NT2/D1 (cell line): Measurements from ENCODE around the gene OR8G1.
"Not testable (repeated sequence)": the region's sequence is repeated elsewhere in the genome, so short reads cannot be mapped to it uniquely, and the experiment has no call there.

ENCODE experiments used
- DNase-seq: peaks from one replicate; pipeline ENCODE4 v3.0.0-alpha.2; 2011; ENCODE audit warnings: low read depth, low spot score
- H3K27me3 ChIP-seq: 2 replicates; pipeline ENCODE4 v1.6.0; 2011; ENCODE audit warnings: mild to moderate bottlenecking; ENCODE audit not compliant: insufficient read length, insufficient read depth
- H3K36me3 ChIP-seq: 2 replicates; pipeline ENCODE4 v1.6.1; 2011; ENCODE audit warnings: mild to moderate bottlenecking, low read length, mixed read lengths; ENCODE audit not compliant: insufficient read depth, insufficient read length
- H3K4me1 ChIP-seq: 2 replicates; pipeline ENCODE4 v1.5.1; 2011; ENCODE audit not compliant: insufficient read depth, insufficient read length
- H3K4me3 ChIP-seq: 2 replicates; pipeline ENCODE4 v1.5.1; 2011; ENCODE audit warnings: low read depth; ENCODE audit not compliant: insufficient read length
- H3K9ac ChIP-seq: 2 replicates; pipeline ENCODE4 v1.6.0; 2011; ENCODE audit warnings: low read depth; ENCODE audit not compliant: insufficient read length
- H3K9me3 ChIP-seq: 2 replicates; pipeline ENCODE4 v1.5.1; 2011; ENCODE audit warnings: mild to moderate bottlenecking, low read length; ENCODE audit not compliant: insufficient read depth
- SUZ12 ChIP-seq: IDR thresholded peaks from 2 replicates; pipeline ENCODE4 v1.6.1; 2011; ENCODE audit not compliant: insufficient read length, insufficient read depth; ENCODE audit errors: extremely low read depth
- YY1 ChIP-seq: IDR thresholded peaks from 2 replicates; pipeline ENCODE4 v1.6.1; 2011; ENCODE audit not compliant: insufficient read length, insufficient read depth
- ZNF274 ChIP-seq: IDR thresholded peaks from 2 replicates; pipeline ENCODE4 v1.6.1; 2011; ENCODE audit warnings: mild to moderate bottlenecking, low read depth, low read length

The OR8G1 gene

DNA sequence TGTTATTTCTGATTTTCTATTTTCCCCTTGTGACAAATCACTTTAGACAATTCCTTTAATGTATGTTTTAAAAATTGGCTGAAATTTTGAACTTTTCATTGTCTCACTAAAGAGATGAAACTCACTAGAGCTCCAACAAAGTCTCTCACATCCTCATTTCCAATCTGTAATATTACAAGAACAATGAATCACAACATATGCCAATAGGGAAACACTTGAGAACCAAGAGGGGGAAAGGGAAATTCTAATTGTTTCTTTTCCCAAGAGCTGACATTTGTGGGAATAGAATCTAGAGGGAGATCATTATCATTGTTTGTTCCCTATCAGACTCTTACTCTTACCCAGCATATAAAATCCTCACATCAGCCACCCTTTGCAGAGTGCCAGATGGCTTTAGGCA lies 29.6 kb upstream of the OR8G1 start:
- DNase-seq = no peak
- TF ChIP-seq YY1 (no peak), ZNF274 (no peak), SUZ12 (no peak)

DNA sequence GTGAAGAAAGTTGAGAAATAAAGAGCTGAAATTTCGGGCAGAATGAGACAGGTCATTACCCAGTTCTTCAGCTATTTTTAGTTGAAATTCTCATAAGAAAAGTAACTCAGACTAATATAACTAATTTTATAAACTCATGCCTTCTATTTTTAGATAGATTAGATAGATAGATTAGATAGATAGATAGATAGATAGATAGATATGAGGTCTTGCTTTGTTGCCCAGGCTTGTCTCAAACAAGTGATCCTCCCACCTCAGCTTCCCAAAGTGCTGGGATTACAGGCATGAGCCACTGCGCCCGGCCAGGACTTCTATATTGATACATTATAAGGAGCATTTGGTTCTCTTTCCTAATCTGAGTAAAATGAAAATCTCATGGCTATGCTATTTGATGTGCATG lies 26.9 kb upstream of the OR8G1 start:
- no peak for TF ChIP-seq SUZ12
- no peak for TF ChIP-seq ZNF274
- no peak for TF ChIP-seq YY1
- H3K4me3 ChIP-seq = no peak overlapping the region
- H3K36me3 ChIP-seq = no peaks in the 10 kb centered on the region
- H3K9ac ChIP-seq = no peak overlapping the region
- no peaks in the 10 kb centered on the region for H3K9me3 ChIP-seq
- no peaks in the 10 kb centered on the region for H3K4me1 ChIP-seq
- no peaks in the 10 kb centered on the region for H3K27me3 ChIP-seq
- no peak for DNase-seq

More for the DNA sequence above, 29.6 kb upstream of the OR8G1 start:
- H3K36me3 ChIP-seq = no peaks in the 10 kb centered on the region
- no peaks in the 10 kb centered on the region for H3K9me3 ChIP-seq
- no peaks in the 10 kb centered on the region for H3K4me1 ChIP-seq
- no peak overlapping the region for H3K9ac ChIP-seq
- H3K4me3 ChIP-seq = no peak overlapping the region
- H3K27me3 ChIP-seq = no peaks in the 10 kb centered on the region

DNA sequence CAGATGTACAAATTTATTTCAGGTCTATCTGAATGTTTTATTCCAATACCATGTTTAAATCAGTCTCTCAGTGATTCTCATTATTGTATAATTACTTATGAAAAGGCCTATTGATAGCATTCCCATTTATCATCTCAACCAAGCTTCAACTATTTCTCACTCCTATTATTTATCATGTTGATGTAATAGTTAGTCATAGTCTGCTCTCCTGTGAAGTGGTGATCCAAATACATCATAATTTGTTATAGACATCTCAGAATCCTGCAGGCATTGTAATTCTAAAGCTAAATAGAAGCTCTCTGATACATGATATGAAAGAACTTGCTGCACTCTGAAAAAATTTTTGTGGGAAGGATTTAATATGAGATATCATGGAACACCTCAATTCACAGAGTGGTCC lies 21.8 kb upstream of the OR8G1 start:
- no peaks in the 10 kb centered on the region for H3K4me1 ChIP-seq
- no peak for DNase-seq
- H3K4me3 ChIP-seq = no peak overlapping the region
- TF ChIP-seq SUZ12 (no peak), ZNF274 (no peak), YY1 (no peak)
- H3K9ac ChIP-seq = no peak overlapping the region
- no peaks in the 10 kb centered on the region for H3K9me3 ChIP-seq
- H3K27me3 ChIP-seq = no peaks in the 10 kb centered on the region
- H3K36me3 ChIP-seq = no peaks in the 10 kb centered on the region

DNA sequence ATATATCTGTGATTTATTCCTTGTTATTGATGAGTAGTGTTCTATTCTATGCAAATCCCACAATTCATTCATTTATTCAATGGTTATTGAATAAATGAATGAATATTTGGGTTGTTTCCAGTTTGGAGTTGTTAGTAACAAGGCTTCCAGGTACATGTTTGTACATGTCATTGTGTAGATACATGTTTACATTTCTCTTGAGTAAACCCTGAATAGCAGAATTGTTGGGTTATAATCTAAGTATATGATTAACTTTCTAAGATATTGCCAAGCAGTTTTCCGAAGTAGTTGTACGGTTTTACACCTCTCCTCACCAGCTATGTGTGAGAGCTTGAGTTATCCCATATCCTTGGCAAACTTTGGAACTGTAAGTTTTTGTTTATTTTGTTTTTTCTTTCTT lies 18.5 kb upstream of the OR8G1 start:
- no peak for TF ChIP-seq SUZ12
- TF ChIP-seq ZNF274 = no peak
- no peak for TF ChIP-seq YY1
- H3K9ac ChIP-seq = no peak overlapping the region
- no peaks in the 10 kb centered on the region for H3K27me3 ChIP-seq
- DNase-seq = no peak
- no peaks in the 10 kb centered on the region for H3K9me3 ChIP-seq
- no peak overlapping the region for H3K4me3 ChIP-seq
- no peaks in the 10 kb centered on the region for H3K4me1 ChIP-seq
- no peaks in the 10 kb centered on the region for H3K36me3 ChIP-seq

DNA sequence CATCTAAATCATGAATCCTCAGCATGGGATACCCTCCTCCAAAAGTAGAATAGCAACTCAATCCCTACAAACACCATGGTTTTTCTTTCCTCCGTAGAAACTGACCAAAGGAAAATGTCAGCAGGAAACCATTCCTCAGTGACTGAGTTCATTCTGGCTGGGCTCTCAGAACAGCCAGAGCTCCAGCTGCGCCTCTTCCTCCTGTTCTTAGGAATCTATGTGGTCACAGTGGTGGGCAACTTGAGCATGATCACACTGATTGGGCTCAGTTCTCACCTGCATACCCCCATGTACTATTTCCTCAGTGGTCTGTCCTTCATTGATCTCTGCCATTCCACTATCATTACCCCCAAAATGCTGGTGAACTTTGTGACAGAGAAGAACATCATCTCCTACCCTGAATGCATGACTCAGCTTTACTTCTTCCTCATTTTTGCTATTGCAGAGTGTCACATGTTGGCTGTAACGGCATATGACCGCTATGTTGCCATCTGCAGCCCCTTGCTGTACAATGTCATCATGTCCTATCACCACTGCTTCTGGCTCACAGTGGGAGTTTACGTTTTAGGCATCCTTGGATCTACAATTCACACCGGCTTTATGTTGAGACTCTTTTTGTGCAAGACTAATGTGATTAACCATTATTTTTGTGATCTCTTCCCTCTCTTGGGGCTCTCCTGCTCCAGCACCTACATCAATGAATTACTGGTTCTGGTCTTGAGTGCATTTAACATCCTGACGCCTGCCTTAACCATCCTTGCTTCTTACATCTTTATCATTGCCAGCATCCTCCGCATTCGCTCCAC lies 16.1 kb upstream of the OR8G1 start:
- DNase-seq, H3K36me3 ChIP-seq, H3K27me3 ChIP-seq, H3K9me3 ChIP-seq, H3K4me3 ChIP-seq, H3K4me1 ChIP-seq, H3K9ac ChIP-seq: not testable (repeated sequence)

DNA sequence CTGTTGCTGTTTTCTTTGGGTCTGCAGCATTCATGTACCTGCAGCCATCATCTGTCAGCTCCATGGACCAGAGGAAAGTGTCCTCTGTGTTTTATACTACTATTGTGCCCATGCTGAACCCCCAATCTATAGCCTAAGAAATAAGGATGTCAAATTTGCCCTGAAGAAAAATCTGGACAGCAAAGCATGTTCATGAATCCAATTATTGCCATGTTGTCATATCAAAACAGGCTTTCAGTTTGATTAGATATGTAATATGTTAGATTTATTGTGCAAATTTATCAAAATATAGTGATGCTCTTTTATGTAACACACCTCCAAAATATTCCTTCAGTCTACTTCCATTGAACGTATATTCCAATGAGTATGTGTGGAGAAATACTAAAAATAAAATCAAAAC lies 15.4 kb upstream of the OR8G1 start:
- Histone ChIP-seq H3K36me3 (no peaks in the 10 kb centered on the region), H3K9ac (no peak overlapping the region), H3K4me1 (no peaks in the 10 kb centered on the region), H3K27me3 (no peaks in the 10 kb centered on the region), H3K4me3 (no peak overlapping the region), H3K9me3 (no peaks in the 10 kb centered on the region)
- no peak for DNase-seq
- no peak for TF ChIP-seq ZNF274
- no peak for TF ChIP-seq YY1
- no peak for TF ChIP-seq SUZ12

DNA sequence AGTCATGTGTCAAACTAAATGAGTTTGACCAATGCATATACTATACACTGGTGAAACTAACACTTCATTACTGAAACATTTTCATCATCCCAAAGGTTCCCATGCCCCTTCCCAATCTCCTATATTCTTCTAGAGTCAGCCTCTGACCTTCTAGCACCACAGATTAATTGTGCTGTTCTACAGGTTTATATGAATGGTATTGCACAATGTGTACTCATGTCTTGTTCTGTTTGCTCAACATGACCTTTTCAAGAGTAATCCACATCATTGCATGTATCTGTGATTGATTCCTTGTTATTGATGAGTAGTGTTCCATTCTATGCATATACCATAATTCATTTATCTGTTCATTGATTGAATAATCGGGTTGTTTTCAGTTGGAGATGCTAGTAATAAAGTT lies 7.5 kb upstream of the OR8G1 start:
- H3K4me3 ChIP-seq = no peak overlapping the region
- DNase-seq = no peak
- TF ChIP-seq SUZ12 (no peak), YY1 (no peak)

More for the DNA sequence above, 7.5 kb upstream of the OR8G1 start:
- Histone ChIP-seq H3K9me3 (no peaks in the 10 kb centered on the region), H3K36me3 (no peaks in the 10 kb centered on the region), H3K27me3 (no peaks in the 10 kb centered on the region), H3K9ac (no peak overlapping the region), H3K4me1 (no peaks in the 10 kb centered on the region)
